CD4-positive, alpha-beta T cell treated with Interferon alpha-2 for 1 hour (primary cell): ENCODE data around the gene MACROD2.

ENCODE experiments used
- DNase-seq, 2 donors: peaks; one replicate each; pipeline ENCODE4 v3.0.0-alpha.2; 2020 to 2022

Gene MACROD2

DNA sequence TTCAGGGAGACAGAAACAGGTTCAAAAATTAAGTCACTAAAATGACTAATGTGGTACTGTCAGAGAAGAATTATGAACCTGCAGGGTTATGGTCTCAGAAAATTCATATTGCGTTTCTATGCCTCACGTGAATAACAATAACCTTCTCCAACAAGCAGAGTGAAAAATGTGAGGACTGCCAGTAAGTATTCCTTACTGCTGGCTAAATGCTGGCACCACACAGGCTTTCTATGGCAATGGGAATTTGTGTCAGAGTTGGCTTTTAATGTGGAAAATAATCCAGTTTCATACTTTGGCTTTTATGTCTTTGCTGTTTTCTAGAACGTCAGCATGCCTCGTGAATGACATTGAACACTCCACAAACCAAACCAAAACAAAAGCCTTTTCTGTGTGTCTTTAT is 1922.0 kb downstream of the MACROD2 start:
- DNase-seq: no peak

- no peak for DNase-seq
These were observed 1923.3 kb downstream of the MACROD2 start for GRCh38 chr20:15918631-15919030.

- no peak for DNase-seq
These were observed 1923.8 kb downstream of the MACROD2 start for GRCh38 chr20:15919118-15919517.

GRCh38 chr20:15921930-15922329 is 1926.6 kb downstream of the MACROD2 start:
- DNase-seq: no peak

- no peak for DNase-seq
These were observed 1927.2 kb downstream of the MACROD2 start for GRCh38 chr20:15922556-15922955.

DNA sequence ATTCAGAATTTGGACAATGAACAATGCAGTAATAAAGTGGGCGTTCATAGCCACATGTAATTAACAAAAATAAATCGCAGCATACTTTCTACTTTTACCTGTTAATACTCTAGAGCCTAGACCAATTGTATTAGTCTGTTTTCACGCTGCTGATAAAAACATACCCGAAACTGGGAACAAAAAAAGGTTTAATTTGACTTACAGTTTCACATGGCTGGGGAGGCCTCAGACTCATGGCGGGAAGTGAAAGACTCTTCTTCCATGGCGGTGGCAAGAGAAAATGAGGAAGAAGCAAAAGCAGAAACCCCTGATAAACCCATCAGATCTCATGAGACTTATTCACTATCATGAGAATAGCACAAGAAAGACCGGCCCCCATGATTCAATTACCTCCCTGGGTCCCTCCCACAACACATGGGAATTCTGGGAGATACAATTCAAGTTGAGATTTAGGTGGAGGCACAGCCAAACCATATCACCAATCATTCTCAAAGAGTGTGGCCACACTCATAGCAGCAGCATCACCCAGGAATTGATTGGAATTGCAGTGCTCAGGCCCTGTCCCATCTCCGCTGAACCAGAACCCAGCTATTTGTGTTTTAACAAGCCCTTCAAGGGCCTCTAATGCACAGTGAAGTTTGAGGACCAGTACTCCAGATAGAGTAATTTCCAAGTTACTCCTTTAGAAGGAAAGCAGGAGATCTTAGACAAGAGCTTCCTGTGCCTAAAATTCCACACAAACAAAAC is 1927.9 kb downstream of the MACROD2 start:
- peak in 1 of 2 donors; percentile 26 for DNase-seq

- DNase-seq: no peak
These were observed 1929.2 kb downstream of the MACROD2 start for GRCh38 chr20:15924556-15924955.

GRCh38 chr20:15925376-15925775 is 1930.1 kb downstream of the MACROD2 start:
- no peak for DNase-seq

DNA sequence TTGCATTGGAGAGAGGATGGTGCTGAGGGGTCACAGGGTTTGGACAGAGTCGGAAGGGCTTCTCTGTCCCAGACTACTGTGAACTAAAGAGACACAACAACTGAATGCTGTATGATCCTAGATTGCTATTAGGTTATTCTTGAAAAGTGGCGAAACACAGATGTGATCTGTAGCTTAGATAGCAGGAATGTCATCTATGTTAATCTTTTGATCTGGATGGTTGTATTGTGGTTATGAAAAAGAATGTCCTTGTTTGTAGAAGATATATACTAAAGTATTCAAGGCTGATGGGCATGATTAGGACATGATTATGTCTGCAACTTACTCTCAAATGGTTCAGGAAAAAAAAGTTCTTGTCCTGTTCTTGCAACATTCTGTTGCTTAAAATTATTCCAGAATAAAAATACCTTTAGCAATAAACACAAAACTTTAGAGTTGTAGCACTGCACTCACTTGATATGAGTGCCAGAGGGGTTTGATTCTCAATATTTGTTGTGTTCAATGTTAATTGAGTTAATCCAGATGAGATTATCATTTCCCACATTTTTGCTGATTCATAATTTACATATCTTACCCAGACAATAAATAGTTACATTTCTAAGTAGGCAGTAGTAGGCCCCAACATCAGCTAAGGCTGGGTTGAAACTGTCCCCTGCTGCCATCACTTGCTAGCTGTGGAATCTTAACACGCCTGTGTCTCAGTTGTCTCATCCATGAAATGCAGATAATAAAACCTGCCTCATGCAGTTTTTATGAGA is 1932.8 kb downstream of the MACROD2 start:
- no peak for DNase-seq

DNA sequence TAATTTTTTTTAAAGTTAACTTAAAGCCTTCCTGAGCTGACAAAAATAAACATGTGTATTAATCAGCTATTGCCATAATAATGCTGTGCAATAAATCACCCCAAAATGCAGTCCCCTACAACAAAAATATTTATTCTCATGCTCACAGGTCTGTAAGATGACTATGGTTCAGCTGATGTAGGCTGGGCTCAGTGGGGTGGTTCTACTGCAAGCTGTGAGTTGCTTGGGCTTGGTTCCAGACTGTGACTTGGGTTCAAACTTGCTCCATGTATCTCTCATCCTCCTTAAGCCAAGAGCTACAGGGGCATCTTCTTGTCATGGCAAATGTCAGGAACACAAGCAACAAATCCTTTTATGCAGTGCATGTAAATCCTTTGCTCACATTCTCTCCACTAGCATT is 1933.6 kb downstream of the MACROD2 start:
- DNase-seq: no peak

DNA sequence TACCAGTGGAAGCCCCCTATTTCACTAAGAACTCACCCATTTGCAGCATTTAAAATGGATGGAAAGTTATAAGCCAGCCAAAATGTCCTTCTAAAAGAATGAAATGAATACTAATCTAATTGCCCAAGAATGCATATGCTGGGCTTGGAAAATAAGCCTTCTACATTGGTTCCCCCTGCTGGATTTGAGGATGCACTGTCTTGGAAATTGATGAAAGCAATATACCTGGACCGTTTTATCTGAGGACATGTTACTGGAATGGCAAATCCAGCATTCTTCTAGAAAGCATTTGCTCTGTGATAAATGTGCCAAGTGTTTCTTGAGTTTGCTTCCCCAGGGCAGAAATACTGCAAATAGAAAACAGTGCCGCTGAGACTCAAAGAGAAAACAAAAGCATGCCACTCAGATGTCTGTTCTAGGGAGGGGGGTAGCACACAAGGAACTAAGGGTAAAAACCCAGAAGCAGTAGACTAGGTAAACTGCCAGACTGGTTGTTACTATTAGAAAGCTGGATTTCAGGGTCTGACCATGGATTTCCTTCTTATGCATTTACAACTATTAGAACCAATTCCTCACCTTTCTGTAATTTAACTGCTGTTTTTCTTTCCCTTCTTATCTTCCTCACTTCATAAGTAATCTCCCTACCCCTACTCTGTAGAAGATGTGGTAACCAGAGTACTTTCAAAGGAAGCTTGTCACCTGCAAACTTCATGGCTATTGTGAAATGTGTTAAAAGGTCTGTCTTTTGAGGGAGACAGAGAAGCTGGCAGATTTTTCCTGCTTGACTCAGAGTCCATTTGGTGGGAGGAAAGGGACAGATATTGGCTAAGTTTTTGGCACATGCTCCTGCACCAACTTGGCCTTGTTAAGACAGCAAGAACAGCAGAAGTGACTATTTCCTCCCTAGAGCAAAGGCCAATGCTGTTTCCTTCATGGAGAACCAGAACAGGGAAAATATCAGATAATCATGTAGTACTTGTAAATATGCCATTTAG is 1935.3 kb downstream of the MACROD2 start:
- no peak for DNase-seq

DNA sequence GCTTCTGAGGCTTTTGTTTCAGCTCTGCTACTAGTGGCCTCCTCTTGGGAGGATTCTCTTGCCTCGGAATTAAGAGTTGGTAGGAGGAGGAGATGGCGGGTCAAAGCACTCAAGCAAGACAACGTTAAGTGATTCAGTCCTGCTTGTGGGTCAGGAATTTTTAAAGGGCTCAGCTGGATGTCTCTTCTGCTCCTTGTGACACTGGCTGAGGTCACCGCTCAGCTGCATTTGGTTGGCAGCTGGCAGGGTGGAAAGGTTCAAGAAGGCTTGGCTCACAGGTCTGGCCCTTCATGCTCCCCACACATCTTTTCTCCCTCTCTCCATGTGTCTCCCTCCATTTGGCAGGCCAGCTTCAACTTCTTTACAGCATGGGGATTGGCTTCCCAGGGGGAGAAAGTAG is 1936.6 kb downstream of the MACROD2 start:
- no peak for DNase-seq

DNA sequence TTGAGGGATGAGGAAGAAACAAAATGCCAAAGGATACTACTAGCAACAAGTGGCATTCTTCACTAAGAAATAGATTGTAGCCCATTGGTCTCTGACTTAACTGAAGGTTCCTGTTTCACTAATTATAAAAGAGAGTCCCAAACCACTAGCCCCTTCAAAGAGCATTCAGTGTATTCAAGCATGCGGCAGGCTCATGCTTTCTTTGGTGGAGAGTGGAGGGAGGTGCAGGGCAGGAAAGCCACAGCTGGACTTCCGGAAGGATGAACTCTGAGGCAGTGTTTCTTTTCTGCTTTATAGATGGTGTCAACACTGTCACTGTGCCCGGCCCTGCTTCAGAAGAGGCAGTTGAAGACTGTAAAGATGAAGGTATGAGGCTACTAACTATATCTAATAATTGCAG is 1941.9 kb downstream of the MACROD2 start:
- DNase-seq: peak in 1 of 2 donors; percentile 8

DNA sequence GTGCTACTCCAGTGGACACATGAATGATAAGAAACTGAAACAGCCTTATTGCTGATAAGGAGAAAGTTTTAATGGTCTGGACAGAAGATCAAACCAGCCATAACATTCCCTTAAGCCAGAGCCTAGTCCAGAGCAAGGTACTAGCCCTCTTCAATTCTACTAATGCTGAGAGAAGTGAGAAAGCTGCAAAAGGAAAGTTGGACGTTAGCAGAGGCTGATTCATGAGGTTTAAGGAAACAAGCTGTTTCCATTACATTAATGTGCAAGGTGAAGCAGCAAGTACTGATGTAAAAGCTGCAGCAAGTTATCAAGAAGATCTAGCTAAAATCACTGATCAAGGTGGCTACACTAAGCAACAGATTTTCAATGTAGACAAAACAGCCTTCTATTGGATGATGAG is 1943.5 kb downstream of the MACROD2 start:
- DNase-seq: no peak

DNA sequence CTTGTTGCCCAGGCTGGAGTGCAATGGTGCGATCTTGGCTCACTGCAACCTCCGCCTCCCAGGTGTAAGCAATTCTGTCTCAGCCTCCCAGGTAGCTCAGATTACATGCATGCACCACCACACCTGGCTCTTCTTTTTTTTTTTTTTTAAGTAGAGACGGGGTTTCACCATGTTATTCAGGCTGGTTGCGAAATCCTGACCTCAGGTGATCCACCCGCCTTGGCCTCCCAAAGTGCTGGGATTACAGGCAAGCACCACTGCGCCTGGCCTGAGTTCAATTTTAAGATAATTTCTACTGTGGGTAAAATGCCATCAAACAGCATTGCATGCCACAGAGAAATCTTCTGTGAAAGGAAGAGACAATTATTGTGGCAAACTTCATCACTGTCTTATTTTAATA is 1944.8 kb downstream of the MACROD2 start:
- DNase-seq: no peak

GRCh38 chr20:15942130-15942529 is 1946.8 kb downstream of the MACROD2 start:
- no peak for DNase-seq

DNA sequence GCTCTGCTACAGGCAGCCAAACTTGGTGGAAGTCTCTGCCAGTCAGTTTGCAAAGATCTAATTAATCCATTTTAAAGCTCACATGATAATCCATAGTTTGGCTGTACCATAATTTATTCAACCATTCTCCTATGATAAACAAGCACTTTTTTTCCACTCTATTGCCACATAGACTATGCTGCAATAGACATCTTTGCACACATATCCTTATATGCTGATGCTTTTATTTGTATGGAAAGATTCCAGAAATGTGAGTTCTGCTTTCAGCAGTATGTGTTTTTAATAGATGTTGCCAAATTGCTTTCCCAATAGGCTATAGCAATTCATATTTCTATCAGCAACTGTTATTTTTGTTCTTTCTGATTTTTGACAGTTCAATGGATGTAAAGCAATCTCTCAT is 1950.0 kb downstream of the MACROD2 start:
- no peak for DNase-seq

DNA sequence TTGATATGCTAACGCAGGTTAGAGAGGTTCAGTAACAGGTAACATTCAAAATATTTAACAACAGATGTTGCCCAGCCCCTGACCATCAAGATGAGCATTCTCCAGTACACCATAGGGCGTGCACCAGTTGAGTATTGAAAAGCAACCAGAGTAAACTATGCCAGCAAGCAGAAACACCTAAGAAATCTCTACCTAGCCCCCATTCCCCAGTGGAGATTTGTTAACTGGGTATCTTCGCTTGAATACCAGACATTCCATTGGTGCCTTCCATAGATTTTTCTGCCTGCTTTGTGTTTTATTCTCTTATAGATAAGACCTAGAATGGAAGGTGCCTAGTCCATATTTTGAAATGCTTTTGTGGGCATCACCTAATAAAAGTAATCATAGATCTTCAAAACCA is 1954.1 kb downstream of the MACROD2 start:
- DNase-seq: no peak

DNA sequence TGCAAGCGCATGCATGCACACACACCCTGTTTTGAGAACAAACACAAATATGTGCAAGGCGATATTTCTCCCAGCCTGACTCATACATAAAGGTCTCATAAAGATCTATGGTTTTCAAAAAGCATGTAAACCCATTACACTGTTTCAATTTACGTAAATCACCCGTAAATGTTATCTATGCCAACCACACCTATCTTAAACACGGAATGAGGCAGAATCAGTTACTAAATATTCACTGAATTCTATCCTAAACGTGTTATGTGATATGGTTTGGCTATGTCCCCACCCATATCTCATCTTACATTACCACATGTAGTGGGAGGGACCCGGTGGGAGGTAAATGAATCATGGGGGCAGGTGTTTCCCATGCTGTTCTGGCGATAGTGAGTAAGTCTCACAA is 1956.3 kb downstream of the MACROD2 start:
- no peak for DNase-seq

- DNase-seq: no peak
These were observed 1962.8 kb downstream of the MACROD2 start for GRCh38 chr20:15958142-15958541.

- DNase-seq: no peak
These were observed 1969.8 kb downstream of the MACROD2 start for GRCh38 chr20:15965165-15965564.

GRCh38 chr20:15967334-15967733 is 1972.0 kb downstream of the MACROD2 start:
- no peak for DNase-seq

- no peak for DNase-seq
These were observed 1980.9 kb downstream of the MACROD2 start for GRCh38 chr20:15976047-15976736.
